OCI-LY7 (cell line): ENCODE data around the gene LZTS3. TPM values are rescaled to one million over a fixed set of nuclear protein-coding genes. Genes with fewer than 3 reads are reported as not detected.

Experiments
- BruUV-seq: library from RNA; stranded (reverse); fragments of 400-500 nt; replicated peaks from 2 replicates; lab custom pipeline; 2021; lab: Mats Ljungman, UMichigan
- CTCF ChIA-PET: fragments of 300-600 bp; sonication (Branson Sonifier 250); formaldehyde crosslinking; loops from one replicate; lab custom pipeline; 2022; ENCODE audit warnings: antibody characterized with exemption; ENCODE audit not compliant: unreplicated experiment; lab: Charles Lee
- POLR2A ChIA-PET: fragments of 300-600 bp; sonication (Branson Sonifier 250); formaldehyde crosslinking; loops from one replicate; lab custom pipeline; 2022; ENCODE audit warnings: antibody characterized with exemption; lab: Charles Lee
- DNase-seq: peaks from one replicate; pipeline ENCODE4 v3.0.0-alpha.2; 2015; ENCODE audit warnings: low spot score
- H2AFZ ChIP-seq: fragments of 200-600 bp; sonication (generic), shearing (Covaris generic); 2 replicates; pipeline ENCODE4 v1.6.1; 2014; ENCODE audit warnings: mild to moderate bottlenecking, antibody characterized with exemption, low read length, moderate library complexity
- H3K27ac ChIP-seq: fragments of 200-600 bp; sonication (generic); 2 replicates; pipeline ENCODE4 v1.5.1; 2014; ENCODE audit warnings: mixed run types, low read depth, mild to moderate bottlenecking, moderate library complexity, low read length, inconsistent platforms; ENCODE audit not compliant: poor library complexity, severe bottlenecking
- H3K36me3 ChIP-seq: fragments of 200-600 bp; sonication (generic); 2 replicates; pipeline ENCODE4 v1.6.1; 2014; ENCODE audit warnings: mild to moderate bottlenecking, antibody characterized with exemption, low read length, moderate library complexity, mixed read lengths; ENCODE audit not compliant: insufficient read depth
- H3K4me1 ChIP-seq: fragments of 200-600 bp; sonication (generic); 2 replicates; pipeline ENCODE4 v1.5.1; 2014; ENCODE audit warnings: mild to moderate bottlenecking, low read length; ENCODE audit not compliant: insufficient read depth, poor library complexity, severe bottlenecking
- H3K4me2 ChIP-seq: fragments of 200-600 bp; sonication (generic); 2 replicates; pipeline ENCODE4 v1.6.1; 2014; ENCODE audit warnings: mild to moderate bottlenecking, low read length
- H3K4me3 ChIP-seq: fragments of 200-600 bp; sonication (generic); 2 replicates; pipeline ENCODE4 v1.5.1; 2014; ENCODE audit warnings: mild to moderate bottlenecking, low read depth, low read length; ENCODE audit not compliant: poor library complexity, severe bottlenecking
- H3K79me2 ChIP-seq: fragments of 200-600 bp; sonication (generic); 2 replicates; pipeline ENCODE4 v1.6.1; 2016; ENCODE audit warnings: low read depth, mild to moderate bottlenecking, low read length, moderate library complexity, mixed read lengths; ENCODE audit not compliant: insufficient read depth
- H3K9me2 ChIP-seq: fragments of 200-600 bp; sonication (generic); 2 replicates; pipeline ENCODE4 v1.6.1; 2016; ENCODE audit warnings: mild to moderate bottlenecking, low read length, mixed read lengths; ENCODE audit not compliant: insufficient read depth
- H3K9me3 ChIP-seq: fragments of 200-600 bp; sonication (generic); 2 replicates; pipeline ENCODE4 v1.6.1; 2014; ENCODE audit warnings: mild to moderate bottlenecking, mixed run types, low read length, mixed read lengths
- H4K20me1 ChIP-seq: fragments of 200-600 bp; sonication (generic); 2 replicates; pipeline ENCODE4 v1.6.1; 2014; ENCODE audit warnings: mild to moderate bottlenecking, antibody characterized with exemption, low read length, moderate library complexity, mixed read lengths; ENCODE audit not compliant: insufficient read depth
- EZH2phosphoT487 ChIP-seq: fragments of 200-600 bp; sonication (generic); IDR thresholded peaks from 2 replicates; pipeline ENCODE4 v1.6.1; 2018; ENCODE audit warnings: low read depth, borderline replicate concordance, mild to moderate bottlenecking, mixed run types, antibody characterized with exemption, low read length, moderate library complexity, mixed read lengths
- intact Hi-C: fragments of 100-400 bp; cut with micrococcal nuclease; formaldehyde crosslinking; loops from one replicate; pipeline ENCODE4 v1.10.0; 2022; ENCODE audit not compliant: unreplicated experiment
- total RNA-seq, 2 experiments: library from RNA; depleted of rRNA in 1 of 2; stranded (reverse); fragments of >200 nt in 1 of 2; shearing (Covaris generic) in 1 of 2; gene quantifications; 2 replicates each; pipeline ENCODE4 v1.2.3, GENCODE V29; 2014 to 2022
- TF ChIP-seq, protein P1 (sequence below): fragments of 200-600 bp; sonication (generic); conservative IDR thresholded peaks from 2 replicates; pipeline ENCODE4 v1.5.1; 2014; ENCODE audit warnings: mild to moderate bottlenecking, antibody characterized with exemption, low read length, moderate library complexity, mixed read lengths

Gene LZTS3
- total RNA-seq, 2 experiments from 2014 or later, result 4.7 to 5.0 TPM

DNA sequence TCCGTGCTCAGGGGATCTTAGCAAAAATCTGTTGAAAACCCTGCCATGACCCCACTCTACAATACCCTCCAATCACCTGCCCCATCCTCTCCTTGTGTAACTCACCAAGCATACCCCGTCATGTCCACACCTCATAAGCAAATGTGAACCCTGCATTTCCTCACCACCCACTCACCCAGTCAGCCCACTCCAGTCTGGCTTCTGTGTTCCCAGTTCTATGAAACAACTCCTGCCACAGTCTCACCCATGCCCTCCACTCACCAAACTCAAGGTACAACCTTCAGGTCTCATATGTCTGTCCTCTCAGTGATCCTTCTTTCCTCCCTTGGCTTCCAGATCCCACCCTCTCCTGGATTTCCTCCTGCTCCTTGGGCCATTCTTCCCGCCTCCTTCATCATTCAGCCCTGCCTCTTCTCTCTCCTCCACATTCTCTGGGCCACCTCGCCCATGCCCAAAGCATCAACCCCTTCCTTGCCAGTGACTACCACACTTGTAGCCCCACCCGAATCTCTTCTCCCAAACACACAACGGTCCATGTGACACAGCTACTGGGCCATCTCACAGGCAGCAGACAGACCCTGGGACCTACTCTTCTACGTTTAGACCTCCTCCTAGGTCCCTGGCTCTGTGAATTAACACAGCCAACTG, 22.4 kb upstream of the LZTS3 start:
- Histone ChIP-seq H3K4me3 (no peak overlapping the region), H4K20me1 (no peaks in the 10 kb centered on the region), H3K79me2 (no peaks in the 10 kb centered on the region), H3K4me1 (no peaks in the 10 kb centered on the region), H3K9me3 (no peaks in the 10 kb centered on the region), H3K9me2 (no peaks in the 10 kb centered on the region), H2AFZ (no peak overlapping the region), H3K36me3 (peaks cover 79% of the 10 kb centered on the region), H3K27ac (no peak overlapping the region), H3K4me2 (no peak overlapping the region)
- intact Hi-C loops, result no loop called here
- CTCF ChIA-PET, result no interaction called here
- no TSS peak for BruUV-seq
- no peak for DNase-seq
- no peak for TF ChIP-seq EZH2phosphoT487
- TF ChIP-seq, protein P1, sequence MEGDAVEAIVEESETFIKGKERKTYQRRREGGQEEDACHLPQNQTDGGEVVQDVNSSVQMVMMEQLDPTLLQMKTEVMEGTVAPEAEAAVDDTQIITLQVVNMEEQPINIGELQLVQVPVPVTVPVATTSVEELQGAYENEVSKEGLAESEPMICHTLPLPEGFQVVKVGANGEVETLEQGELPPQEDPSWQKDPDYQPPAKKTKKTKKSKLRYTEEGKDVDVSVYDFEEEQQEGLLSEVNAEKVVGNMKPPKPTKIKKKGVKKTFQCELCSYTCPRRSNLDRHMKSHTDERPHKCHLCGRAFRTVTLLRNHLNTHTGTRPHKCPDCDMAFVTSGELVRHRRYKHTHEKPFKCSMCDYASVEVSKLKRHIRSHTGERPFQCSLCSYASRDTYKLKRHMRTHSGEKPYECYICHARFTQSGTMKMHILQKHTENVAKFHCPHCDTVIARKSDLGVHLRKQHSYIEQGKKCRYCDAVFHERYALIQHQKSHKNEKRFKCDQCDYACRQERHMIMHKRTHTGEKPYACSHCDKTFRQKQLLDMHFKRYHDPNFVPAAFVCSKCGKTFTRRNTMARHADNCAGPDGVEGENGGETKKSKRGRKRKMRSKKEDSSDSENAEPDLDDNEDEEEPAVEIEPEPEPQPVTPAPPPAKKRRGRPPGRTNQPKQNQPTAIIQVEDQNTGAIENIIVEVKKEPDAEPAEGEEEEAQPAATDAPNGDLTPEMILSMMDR, result no peak
- POLR2A ChIA-PET, result no interaction called here

DNA sequence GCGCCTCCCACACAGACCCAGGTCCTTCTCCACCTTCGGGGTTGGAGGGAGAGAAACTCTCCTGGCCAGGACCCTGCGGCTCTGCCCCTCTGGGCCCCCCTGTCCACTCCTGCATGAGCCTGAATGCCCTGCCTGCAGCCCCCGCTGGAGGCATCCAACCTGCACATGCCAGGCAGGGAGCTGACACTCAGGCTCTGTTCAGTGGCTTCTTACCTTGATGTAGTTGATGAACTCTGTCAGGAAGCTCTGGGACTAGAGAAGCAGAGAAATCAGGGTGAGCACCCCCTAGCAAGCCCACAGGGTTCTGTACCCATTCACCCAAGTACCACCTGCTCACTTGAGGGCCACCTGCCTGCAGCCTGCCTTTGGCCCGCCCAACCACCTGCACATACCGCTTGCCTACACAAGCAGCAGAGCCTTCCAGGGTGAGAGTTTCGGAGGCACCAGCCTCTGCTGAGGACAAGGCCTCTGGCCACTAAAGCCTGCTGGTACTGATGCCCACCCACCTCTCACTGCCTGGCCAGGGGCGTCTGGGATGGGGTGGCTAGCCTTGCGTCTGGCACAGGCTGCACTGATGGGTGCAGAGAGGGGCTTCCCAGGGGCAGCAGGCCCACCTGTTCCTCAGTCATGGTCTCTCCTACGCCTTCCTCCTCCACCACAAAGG, 21.4 kb upstream of the LZTS3 start:
- no peaks in the 10 kb centered on the region for H3K9me3 ChIP-seq
- POLR2A ChIA-PET, result no interaction called here
- no peaks in the 10 kb centered on the region for H3K9me2 ChIP-seq
- no peak overlapping the region for H3K4me2 ChIP-seq
- H3K79me2 ChIP-seq, result no peaks in the 10 kb centered on the region
- intact Hi-C loops, result no loop called here
- TF ChIP-seq, protein P1, result no peak
- no peak for TF ChIP-seq EZH2phosphoT487
- CTCF ChIA-PET, result no interaction called here
- no peak overlapping the region for H3K27ac ChIP-seq
- BruUV-seq, result no TSS peak
- no peaks in the 10 kb centered on the region for H4K20me1 ChIP-seq
- no peak overlapping the region for H3K4me3 ChIP-seq
- no peaks in the 10 kb centered on the region for H3K4me1 ChIP-seq
- DNase-seq, result no peak
- H2AFZ ChIP-seq, result no peak overlapping the region
- peaks cover 76% of the 10 kb centered on the region for H3K36me3 ChIP-seq
